ENCODE measurements around the gene DNAJC9.
"Not testable (repeated sequence)": the region's sequence is repeated elsewhere in the genome, so short reads cannot be mapped to it uniquely, and the experiment has no call there.

Gene DNAJC9

DNA sequence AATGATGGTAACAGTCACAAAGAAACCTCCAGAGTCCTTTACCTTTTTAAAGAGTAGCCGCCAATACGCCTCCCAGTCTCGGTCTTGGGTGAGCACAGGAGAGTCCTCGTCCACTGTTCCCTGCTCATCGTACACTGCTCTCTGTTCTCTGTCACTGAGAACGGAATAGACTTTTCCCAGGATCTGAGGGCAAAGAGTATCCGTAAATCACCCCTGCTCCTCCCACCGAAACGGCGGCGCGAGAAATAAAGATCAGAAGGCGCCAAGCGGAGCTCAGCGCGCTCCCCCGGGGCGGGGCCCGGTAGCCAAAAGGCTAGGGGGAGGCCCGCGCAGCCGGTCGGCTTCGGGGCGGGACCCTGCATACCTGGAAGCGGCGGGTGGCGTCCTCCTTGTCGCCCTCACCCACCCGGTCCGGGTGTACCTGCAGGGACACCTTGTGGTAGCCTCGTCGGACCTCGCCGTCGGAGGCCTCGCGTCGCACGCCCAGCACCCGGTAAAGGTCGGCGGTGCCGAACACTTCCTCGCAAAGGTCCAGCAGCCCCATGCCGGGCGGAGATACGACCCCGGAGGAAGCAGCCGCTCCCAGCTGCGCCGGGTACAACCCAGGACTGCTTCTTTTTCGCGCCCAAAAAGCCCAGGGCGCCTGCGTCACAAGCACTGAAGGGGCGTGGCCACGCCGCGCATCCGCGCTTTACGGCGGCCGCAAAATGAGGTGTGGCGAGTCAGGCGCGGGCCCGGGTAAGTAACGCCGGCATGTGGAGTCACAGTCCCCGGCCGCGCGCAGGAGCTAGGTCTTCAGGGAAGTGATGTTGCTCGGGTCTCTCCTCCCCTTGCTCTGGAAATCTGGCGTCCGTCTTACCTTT is at the start of gene DNAJC9:
Gene DNAJC9, minus strand, starts transcription at position 610 of the 863 bp plus-strand sequence. Its CDS starts 66 bp downstream, at position 544.
- Histone ChIP-seq H3K9me3 (ENCODE audit: control insufficient read depth, low read length) (no peaks in the 10 kb centered on the region), H3K4me3 (ENCODE audit: low read length) (peak within 1 kb of the TSS; percentile 92), H3K27me3 (ENCODE audit: control insufficient read depth, insufficient read depth, low read length) (no peaks in the 10 kb centered on the region), H3K36me3 (ENCODE audit: control insufficient read depth, insufficient read depth, low read length) (peaks cover 4% of the 10 kb centered on the region), H3K9ac (ENCODE audit: low read length) (peak within 1 kb of the TSS; percentile 53), H3K4me1 (ENCODE audit: control insufficient read depth, insufficient read depth, low read length) (peaks cover 19% of the 10 kb centered on the region)

- no peak overlapping the region for H3K9ac ChIP-seq (ENCODE audit: low read length)
- H3K9me3 ChIP-seq (ENCODE audit: control insufficient read depth, low read length): no peaks in the 10 kb centered on the region
- H3K36me3 ChIP-seq (ENCODE audit: control insufficient read depth, insufficient read depth, low read length): no peaks in the 10 kb centered on the region
- no peak overlapping the region for H3K4me3 ChIP-seq (ENCODE audit: low read length)
- H3K27me3 ChIP-seq (ENCODE audit: control insufficient read depth, insufficient read depth, low read length): no peaks in the 10 kb centered on the region
- H3K4me1 ChIP-seq (ENCODE audit: control insufficient read depth, insufficient read depth, low read length): no peaks in the 10 kb centered on the region
These were observed 46.4 kb upstream of the DNAJC9 start for GRCh38 chr10:73293461-73293860.

DNA sequence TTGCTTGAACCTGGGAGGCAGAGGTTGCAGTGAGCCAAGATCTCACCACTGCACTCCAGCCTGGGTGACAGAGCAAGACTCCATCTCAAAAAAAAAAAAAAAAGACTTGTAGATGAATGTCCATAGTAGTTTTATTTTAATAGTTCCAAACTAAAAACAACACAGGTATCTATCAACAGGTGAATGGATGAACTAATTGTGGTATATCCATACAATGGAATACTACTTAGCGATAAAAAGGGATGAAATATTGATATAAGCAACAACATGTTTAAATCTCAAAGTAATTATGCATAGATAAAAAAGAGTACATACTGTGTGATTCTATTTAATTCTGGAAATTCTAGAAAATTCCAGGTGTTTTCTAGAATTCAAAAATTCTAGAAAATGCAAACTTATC is 42.9 kb upstream of the DNAJC9 start:
- Histone ChIP-seq H3K36me3 (ENCODE audit: control insufficient read depth, insufficient read depth, low read length) (no peaks in the 10 kb centered on the region), H3K9ac (ENCODE audit: low read length) (no peak overlapping the region), H3K27me3 (ENCODE audit: control insufficient read depth, insufficient read depth, low read length) (no peaks in the 10 kb centered on the region), H3K9me3 (ENCODE audit: control insufficient read depth, low read length) (no peaks in the 10 kb centered on the region), H3K4me3 (ENCODE audit: low read length) (no peak overlapping the region), H3K4me1 (ENCODE audit: control insufficient read depth, insufficient read depth, low read length) (no peaks in the 10 kb centered on the region)

DNA sequence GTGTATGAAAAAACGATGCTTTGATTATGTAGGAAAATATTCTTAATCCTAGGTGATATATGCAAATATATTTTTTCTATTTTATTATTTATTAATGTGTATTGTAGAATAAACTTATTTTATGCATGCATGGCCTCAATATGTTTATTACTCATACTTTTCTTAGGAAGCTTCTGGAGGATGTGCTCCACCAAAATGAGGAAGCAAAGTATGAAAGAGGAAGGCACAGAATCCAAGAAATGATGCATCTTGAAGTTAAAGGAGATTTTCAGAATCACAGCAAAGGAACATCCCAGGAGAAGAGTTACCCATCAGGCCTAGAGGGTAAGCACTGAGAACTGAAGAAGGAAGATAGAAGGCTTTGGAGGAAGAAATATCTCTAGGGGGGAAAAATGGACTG is 40.4 kb upstream of the DNAJC9 start:
- Histone ChIP-seq H3K36me3 (ENCODE audit: control insufficient read depth, insufficient read depth, low read length) (no peaks in the 10 kb centered on the region), H3K9ac (ENCODE audit: low read length) (no peak overlapping the region), H3K27me3 (ENCODE audit: control insufficient read depth, insufficient read depth, low read length) (no peaks in the 10 kb centered on the region)

DNA sequence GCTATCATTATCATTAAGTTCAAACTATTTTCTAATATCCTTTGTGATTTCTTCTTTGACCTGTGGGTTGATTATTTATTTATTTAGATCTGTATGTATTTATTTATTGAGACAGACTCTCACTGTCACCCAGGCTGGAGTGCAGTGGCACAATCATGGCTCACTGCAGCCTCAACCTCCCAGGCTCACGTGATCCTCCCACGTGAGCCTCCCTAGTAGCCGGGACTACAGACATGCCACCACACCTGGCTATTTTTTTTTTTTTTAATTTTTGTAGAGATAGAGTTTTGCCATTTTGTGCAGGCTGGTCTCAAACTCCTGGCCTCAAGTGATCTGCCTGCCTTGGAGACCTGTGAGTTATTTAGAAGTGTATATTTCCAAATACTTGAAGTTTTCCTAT is 34.0 kb upstream of the DNAJC9 start:
- no peaks in the 10 kb centered on the region for H3K4me1 ChIP-seq (ENCODE audit: control insufficient read depth, insufficient read depth, low read length)
- H3K9ac ChIP-seq (ENCODE audit: low read length): no peak overlapping the region
- no peaks in the 10 kb centered on the region for H3K27me3 ChIP-seq (ENCODE audit: control insufficient read depth, insufficient read depth, low read length)
- no peaks in the 10 kb centered on the region for H3K36me3 ChIP-seq (ENCODE audit: control insufficient read depth, insufficient read depth, low read length)
- H3K4me3 ChIP-seq (ENCODE audit: low read length): no peak overlapping the region
- H3K9me3 ChIP-seq (ENCODE audit: control insufficient read depth, low read length): no peaks in the 10 kb centered on the region

More for the DNA sequence above, 40.4 kb upstream of the DNAJC9 start:
- H3K9me3 ChIP-seq (ENCODE audit: control insufficient read depth, low read length): no peaks in the 10 kb centered on the region
- H3K4me1 ChIP-seq (ENCODE audit: control insufficient read depth, insufficient read depth, low read length): no peaks in the 10 kb centered on the region
- no peak overlapping the region for H3K4me3 ChIP-seq (ENCODE audit: low read length)

DNA sequence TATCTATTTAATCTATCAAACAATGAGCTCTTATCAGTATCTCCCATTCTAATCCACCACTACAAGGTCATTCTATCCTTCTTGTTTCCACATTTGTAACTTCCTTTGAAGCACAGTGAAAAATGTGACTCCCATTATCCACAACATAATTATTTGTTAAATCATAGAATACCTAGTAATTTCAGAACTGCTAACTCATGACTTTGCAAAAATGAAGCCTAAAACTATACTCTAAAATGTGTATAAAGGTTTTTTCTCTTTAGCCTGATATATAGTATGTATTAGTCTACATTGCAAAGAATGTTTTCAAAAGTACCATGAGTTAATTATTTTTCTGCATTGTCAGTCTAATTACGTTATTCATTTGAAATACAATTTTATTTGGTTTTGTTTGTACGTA is 17.4 kb upstream of the DNAJC9 start:
- no peaks in the 10 kb centered on the region for H3K36me3 ChIP-seq (ENCODE audit: control insufficient read depth, insufficient read depth, low read length)
- no peaks in the 10 kb centered on the region for H3K4me1 ChIP-seq (ENCODE audit: control insufficient read depth, insufficient read depth, low read length)
- H3K9ac ChIP-seq (ENCODE audit: low read length): no peak overlapping the region
- no peak overlapping the region for H3K4me3 ChIP-seq (ENCODE audit: low read length)
- H3K9me3 ChIP-seq (ENCODE audit: control insufficient read depth, low read length): no peaks in the 10 kb centered on the region
- H3K27me3 ChIP-seq (ENCODE audit: control insufficient read depth, insufficient read depth, low read length): no peaks in the 10 kb centered on the region

DNA sequence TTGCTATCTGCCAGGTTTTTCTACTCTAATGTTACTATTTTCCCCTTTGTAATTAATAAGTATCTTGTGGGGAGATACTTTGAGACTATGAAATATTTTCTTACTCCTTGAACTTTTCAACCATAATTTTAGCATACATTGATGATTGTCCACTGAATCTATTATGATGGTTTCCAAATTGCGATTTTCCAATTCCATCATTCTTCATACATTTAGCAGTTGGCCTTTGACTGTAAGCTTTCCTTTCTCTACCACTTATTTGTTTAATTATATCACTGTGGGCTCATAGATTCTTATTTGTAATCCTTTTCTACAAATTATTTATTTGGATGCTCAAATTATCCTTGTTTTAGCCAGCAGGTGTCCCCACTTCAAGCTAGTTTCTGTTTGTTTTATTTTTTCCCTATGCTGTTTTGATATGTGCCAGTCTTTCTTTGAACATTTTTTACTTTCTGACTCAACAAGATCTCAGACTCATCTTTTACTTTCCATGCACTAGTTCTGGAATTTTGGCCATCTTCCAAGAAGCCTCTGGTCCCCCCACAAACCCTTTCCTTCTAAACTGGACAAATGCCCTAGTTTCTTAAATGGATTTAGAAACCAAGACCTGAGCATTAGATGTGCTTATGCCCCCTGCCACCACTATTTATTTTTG is 16.8 kb upstream of the DNAJC9 start:
- Histone ChIP-seq H3K9me3 (ENCODE audit: control insufficient read depth, low read length) (no peaks in the 10 kb centered on the region), H3K36me3 (ENCODE audit: control insufficient read depth, insufficient read depth, low read length) (no peaks in the 10 kb centered on the region), H3K4me1 (ENCODE audit: control insufficient read depth, insufficient read depth, low read length) (no peaks in the 10 kb centered on the region), H3K4me3 (ENCODE audit: low read length) (no peak overlapping the region), H3K27me3 (ENCODE audit: control insufficient read depth, insufficient read depth, low read length) (no peaks in the 10 kb centered on the region), H3K9ac (ENCODE audit: low read length) (no peak overlapping the region)

- H3K4me1 ChIP-seq (ENCODE audit: control insufficient read depth, insufficient read depth, low read length): no peaks in the 10 kb centered on the region
- no peak overlapping the region for H3K9ac ChIP-seq (ENCODE audit: low read length)
- no peaks in the 10 kb centered on the region for H3K9me3 ChIP-seq (ENCODE audit: control insufficient read depth, low read length)
- H3K27me3 ChIP-seq (ENCODE audit: control insufficient read depth, insufficient read depth, low read length): no peaks in the 10 kb centered on the region
- H3K36me3 ChIP-seq (ENCODE audit: control insufficient read depth, insufficient read depth, low read length): no peaks in the 10 kb centered on the region
- no peak overlapping the region for H3K4me3 ChIP-seq (ENCODE audit: low read length)
These were observed 16.0 kb upstream of the DNAJC9 start for GRCh38 chr10:73262880-73263555.

GRCh38 chr10:73262105-73262730 is 15.2 kb upstream of the DNAJC9 start:
- Histone ChIP-seq H3K27me3 (ENCODE audit: control insufficient read depth, insufficient read depth, low read length) (no peaks in the 10 kb centered on the region), H3K4me3 (ENCODE audit: low read length) (no peak overlapping the region), H3K9ac (ENCODE audit: low read length) (no peak overlapping the region), H3K36me3 (ENCODE audit: control insufficient read depth, insufficient read depth, low read length) (no peaks in the 10 kb centered on the region), H3K4me1 (ENCODE audit: control insufficient read depth, insufficient read depth, low read length) (no peaks in the 10 kb centered on the region), H3K9me3 (ENCODE audit: control insufficient read depth, low read length) (no peaks in the 10 kb centered on the region)

DNA sequence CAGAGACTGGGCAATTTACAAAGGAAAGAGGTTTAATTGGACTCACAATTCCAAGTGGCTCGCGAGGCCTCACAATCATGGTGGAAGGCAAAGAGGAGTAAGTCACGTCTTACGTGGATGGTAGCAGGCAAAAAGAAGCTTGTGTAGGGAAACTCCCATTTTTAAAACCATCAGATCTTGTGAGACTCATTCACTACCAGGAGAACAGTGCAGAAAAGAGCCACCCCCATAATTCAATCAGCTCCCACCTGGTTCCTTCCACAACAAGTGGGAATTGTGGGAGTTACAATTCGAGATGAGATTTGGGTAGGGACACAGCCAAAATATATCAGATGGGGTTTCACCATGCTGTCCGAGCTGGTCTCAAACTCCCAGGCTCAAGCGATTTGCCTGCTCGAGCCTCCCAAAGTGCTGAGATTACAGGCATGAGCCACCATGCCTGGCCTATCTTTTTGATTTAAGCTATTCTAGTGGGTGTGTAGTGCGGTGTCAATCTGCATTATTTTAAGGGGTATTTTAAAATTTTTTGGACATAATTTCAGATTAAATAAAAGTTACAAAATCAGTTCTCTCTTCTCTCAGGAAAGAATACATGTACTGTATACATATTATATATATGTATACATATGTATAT is 14.4 kb upstream of the DNAJC9 start:
- H3K36me3 ChIP-seq (ENCODE audit: control insufficient read depth, insufficient read depth, low read length): no peaks in the 10 kb centered on the region
- H3K9ac ChIP-seq (ENCODE audit: low read length): no peak overlapping the region
- no peaks in the 10 kb centered on the region for H3K27me3 ChIP-seq (ENCODE audit: control insufficient read depth, insufficient read depth, low read length)
- no peaks in the 10 kb centered on the region for H3K9me3 ChIP-seq (ENCODE audit: control insufficient read depth, low read length)
- H3K4me1 ChIP-seq (ENCODE audit: control insufficient read depth, insufficient read depth, low read length): no peaks in the 10 kb centered on the region
- H3K4me3 ChIP-seq (ENCODE audit: low read length): no peak overlapping the region

DNA sequence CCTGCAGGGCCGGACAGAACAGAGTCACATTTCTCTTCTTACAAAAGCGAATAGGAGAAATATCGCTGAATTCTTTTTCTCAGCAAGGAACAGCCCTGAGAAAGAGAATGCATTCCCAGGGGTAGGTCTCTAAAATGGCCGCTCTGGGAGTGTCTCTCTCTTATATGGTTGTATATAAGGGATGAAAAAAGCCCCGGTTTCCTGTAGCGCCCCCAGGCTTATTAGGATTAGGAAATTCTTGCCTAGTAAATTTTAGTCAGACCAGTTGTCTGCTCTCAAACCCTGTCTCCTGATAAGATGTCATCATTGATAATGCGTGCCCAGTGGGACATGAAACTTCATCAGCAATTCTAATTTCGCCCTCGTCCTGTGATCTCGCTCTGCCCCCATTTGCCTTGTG is 11.6 kb upstream of the DNAJC9 start:
- not testable (repeated sequence) for H3K27me3 ChIP-seq (ENCODE audit: control insufficient read depth, insufficient read depth, low read length); H3K36me3 ChIP-seq (ENCODE audit: control insufficient read depth, insufficient read depth, low read length); H3K4me3 ChIP-seq (ENCODE audit: low read length); H3K9me3 ChIP-seq (ENCODE audit: control insufficient read depth, low read length); H3K4me1 ChIP-seq (ENCODE audit: control insufficient read depth, insufficient read depth, low read length); H3K9ac ChIP-seq (ENCODE audit: low read length)
